Measurements from ENCODE around the gene WDR1. TPM values are rescaled to one million over a fixed set of nuclear protein-coding genes. Genes with fewer than 3 reads are reported as not detected.

The WDR1 gene
- total and polyA plus RNA-seq, 2 donors (not counting 3 experiments of a cell fraction or from before 2014, with no cell fraction given) = 590 to 660 TPM

DNA sequence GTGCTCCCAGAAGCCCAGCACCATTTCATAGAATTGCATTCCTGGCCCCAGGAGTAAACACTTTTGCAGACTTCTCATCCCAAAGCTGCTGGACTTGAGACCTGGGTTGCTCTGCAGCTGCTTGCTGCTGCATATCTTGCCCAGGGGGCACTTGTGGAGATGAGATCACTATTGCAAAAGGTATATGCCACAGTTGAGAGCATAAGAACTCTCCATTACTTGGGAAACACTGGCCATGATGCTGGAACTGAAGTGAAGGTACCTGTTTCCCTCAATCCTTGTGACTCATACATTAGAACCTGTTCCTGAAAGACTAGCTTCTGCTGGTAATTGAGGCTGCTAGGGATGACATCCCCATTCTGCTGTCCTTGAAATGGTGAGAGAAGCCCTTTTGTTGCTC, 43.1 kb upstream of the WDR1 start:
- Histone ChIP-seq H3K4me2 (ENCODE audit: insufficient read depth, low read length) (no peak overlapping the region), H3K79me2 (ENCODE audit: control insufficient read depth, insufficient read depth, low read length) (no peaks in the 10 kb centered on the region), H3K27ac (ENCODE audit: insufficient read depth, low read depth, low read length) (no peak overlapping the region), H3K9me1 (replicated peaks; ENCODE audit: control insufficient read depth, extremely low read depth, insufficient read depth, low read length) (no peaks in the 10 kb centered on the region), H2AFZ (ENCODE audit: low read depth, low read length) (no peak overlapping the region), H4K20me1 (replicated peaks; ENCODE audit: control insufficient read depth, extremely low read depth, insufficient read depth, low read length) (no peaks in the 10 kb centered on the region), H3K9ac (replicated peaks; ENCODE audit: extremely low read depth, insufficient read depth, low read length) (no peak overlapping the region), H3K4me3 (replicated peaks in 1 of 3; ENCODE audit: insufficient read depth in 1 of 3, low read depth in 1 of 3, low read length in 3 of 3) (no peak overlapping the region), H3K4me1 (ENCODE audit: control insufficient read depth, extremely low read depth, insufficient read depth, low read length) (no peaks in the 10 kb centered on the region), H3K9me3 (replicated peaks; ENCODE audit: control insufficient read depth, insufficient read depth, low read length) (no peaks in the 10 kb centered on the region), H3K36me3 (ENCODE audit: control insufficient read depth in 2 of 2, extremely low read depth in 1 of 2, insufficient read depth in 2 of 2, low read length in 2 of 2) (no peaks in the 10 kb centered on the region), H3K27me3 (ENCODE audit: control insufficient read depth in 2 of 2, insufficient read depth in 2 of 2, low read length in 2 of 2) (peaks cover 0 to 4% of the 10 kb centered on the region in 2 experiments)
- POLR2A ChIA-PET = no interaction called here
- FAIRE-seq (no peak), DNase-seq (ENCODE audit: low read depth, low spot score) (no peak)
- intact Hi-C loops (cut with micrococcal nuclease) = loop anchor here (5.0 kb wide), 3 partner anchors 37 to 142 kb away; no protein-coding TSS in a partner anchor
- no peak for TF ChIP-seq JUN (IDR thresholded peaks at IDR 0.05; ENCODE audit: borderline replicate concordance, insufficient read depth, insufficient read length, low read depth)
- no peak for TF ChIP-seq POLR2AphosphoS5 (IDR thresholded peaks at IDR 0.05; ENCODE audit: insufficient read depth, low read depth, low read length)
- no peak for TF ChIP-seq POLR2A (IDR thresholded peaks at IDR 0.05; ENCODE audit: low read depth, low read length)
- TF ChIP-seq EZH2 (IDR thresholded peaks at IDR 0.05; ENCODE audit: borderline replicate concordance, low read depth, low read length, severe bottlenecking) = no peak
- TF ChIP-seq, protein P1, sequence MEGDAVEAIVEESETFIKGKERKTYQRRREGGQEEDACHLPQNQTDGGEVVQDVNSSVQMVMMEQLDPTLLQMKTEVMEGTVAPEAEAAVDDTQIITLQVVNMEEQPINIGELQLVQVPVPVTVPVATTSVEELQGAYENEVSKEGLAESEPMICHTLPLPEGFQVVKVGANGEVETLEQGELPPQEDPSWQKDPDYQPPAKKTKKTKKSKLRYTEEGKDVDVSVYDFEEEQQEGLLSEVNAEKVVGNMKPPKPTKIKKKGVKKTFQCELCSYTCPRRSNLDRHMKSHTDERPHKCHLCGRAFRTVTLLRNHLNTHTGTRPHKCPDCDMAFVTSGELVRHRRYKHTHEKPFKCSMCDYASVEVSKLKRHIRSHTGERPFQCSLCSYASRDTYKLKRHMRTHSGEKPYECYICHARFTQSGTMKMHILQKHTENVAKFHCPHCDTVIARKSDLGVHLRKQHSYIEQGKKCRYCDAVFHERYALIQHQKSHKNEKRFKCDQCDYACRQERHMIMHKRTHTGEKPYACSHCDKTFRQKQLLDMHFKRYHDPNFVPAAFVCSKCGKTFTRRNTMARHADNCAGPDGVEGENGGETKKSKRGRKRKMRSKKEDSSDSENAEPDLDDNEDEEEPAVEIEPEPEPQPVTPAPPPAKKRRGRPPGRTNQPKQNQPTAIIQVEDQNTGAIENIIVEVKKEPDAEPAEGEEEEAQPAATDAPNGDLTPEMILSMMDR (IDR thresholded peaks at IDR 0.05; ENCODE audit: extremely low read depth in 1 of 2, insufficient read depth in 1 of 2, low read depth in 1 of 2, low read length in 2 of 2) = no peak
- no peak for TF ChIP-seq FOS (IDR thresholded peaks at IDR 0.05; ENCODE audit: borderline replicate concordance, insufficient read depth, low read length)
- no peak for TF ChIP-seq GATA2 (IDR thresholded peaks at IDR 0.05; ENCODE audit: insufficient read depth, insufficient read length, low read depth, low read length)
- TF ChIP-seq MAX (IDR thresholded peaks at IDR 0.05; ENCODE audit: insufficient read depth, insufficient read length) = no peak
- TF ChIP-seq MYC (IDR thresholded peaks at IDR 0.05; ENCODE audit: low read depth, low read length) = no peak
- no TSS peak for BruUV-seq (replicated peaks)
- dilution Hi-C loops (cut with MboI; ENCODE audit: extremely low pct_ligation_motif_present, low sequenced_read_pairs) = loop anchor here (25.0 kb wide), 1 partner anchor 378 kb away; no protein-coding TSS in a partner anchor
- CTCF ChIA-PET = interaction anchor here (1.2 to 6.0 kb wide), 8 partner anchors 9 to 391 kb away, joined by 3 to 136 read pairs (median 18); no protein-coding TSS in a partner anchor
